ENCODE measurements around the gene PERM1.
A peak's percentile ranks its signal among the peaks of the same experiment; 100 is the strongest.
"Not testable (repeated sequence)": the region's sequence is repeated elsewhere in the genome, so short reads cannot be mapped to it uniquely, and the experiment has no call there.

Gene PERM1

DNA sequence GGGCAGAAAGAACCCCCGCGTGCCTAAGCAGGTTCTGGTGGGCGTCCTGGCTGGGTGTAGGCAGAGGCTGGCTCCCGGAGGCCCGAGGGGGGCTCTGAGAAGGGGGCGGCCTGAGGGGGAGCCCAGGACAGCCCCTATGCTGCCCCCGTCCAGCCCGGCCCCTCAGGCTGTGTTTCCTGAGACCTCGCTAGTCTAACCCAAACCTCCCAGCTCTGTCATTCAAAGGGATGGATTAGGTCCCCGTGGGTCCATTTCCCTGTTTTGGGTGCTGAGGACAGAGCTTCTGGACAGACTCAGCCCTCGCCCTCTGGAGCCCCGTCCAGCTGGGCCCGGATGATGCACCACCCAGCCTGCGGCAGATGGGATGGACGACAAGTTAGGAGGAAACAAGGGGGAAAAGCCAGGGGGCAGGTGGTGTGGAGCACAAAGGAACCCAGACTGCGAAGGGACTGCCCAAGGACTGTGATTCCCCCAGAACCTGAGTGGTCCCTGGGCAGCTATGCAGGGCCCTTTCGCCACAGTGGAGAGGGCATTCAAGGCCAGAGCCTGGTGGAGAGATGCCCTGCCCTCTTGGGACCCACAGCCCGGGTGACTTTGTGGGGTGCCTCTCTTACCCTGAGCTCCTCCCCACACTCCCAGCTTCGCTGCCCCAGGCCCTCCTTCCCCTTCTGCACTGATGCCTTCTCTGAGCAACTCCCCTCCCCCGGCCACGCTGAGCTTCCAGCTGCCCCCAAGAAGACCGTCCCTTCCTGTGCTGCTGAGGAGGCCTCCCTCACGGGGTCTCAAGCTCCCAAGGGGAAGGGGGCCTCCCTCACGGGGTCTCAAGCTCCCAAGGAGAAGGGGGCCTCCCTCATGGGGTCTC, 15.2 kb upstream of the PERM1 start:
- no peak for DNase-seq

DNA sequence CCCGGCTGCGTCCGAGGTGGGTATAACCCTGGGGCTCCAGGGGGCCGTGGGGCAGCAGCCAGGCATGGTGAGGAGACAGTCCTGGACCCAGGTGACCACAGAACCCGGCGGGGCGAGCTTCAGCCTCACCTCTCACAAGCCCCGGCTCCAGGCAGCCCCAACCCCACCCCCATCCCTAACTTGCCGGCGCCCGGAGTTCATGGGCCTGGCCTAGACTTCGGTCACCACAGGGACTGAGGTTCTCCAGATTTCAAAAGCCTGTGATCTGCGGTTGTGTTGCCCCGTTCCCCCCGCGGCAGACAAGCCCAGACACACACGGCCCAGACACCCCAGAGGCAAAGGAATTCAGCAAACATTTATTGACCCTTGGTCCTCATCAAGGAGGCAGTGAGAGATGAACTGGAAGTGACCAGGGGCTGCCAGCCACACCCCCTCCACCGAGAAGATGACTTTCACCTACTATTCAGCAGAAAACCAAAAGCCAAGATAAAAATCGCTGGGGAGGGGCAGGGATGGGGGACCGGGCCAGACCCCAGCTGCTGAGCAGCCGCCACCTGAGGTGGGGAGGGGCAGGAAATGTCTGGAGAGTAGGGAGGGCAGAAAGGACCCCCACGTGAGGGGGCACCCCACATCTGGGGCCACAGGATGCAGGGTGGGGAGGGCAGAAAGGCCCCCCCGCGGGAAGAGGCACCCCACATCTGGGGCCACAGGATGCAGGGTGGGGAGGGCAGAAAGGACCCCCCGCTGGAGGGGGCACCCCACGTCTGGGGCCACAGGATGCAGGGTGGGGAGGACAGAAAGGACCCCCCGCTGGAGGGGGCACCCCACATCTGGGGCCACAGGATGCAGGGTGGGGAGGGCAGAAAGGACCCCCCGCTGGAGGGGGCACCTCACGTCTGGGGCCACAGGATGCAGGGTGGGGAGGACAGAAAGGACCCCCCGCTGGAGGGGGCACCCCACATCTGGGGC, 14.1 kb upstream of the PERM1 start:
- no peak for DNase-seq

- not testable (repeated sequence) for DNase-seq
These were observed 12.7 kb upstream of the PERM1 start for GRCh38 chr1:994546-994945.

DNA sequence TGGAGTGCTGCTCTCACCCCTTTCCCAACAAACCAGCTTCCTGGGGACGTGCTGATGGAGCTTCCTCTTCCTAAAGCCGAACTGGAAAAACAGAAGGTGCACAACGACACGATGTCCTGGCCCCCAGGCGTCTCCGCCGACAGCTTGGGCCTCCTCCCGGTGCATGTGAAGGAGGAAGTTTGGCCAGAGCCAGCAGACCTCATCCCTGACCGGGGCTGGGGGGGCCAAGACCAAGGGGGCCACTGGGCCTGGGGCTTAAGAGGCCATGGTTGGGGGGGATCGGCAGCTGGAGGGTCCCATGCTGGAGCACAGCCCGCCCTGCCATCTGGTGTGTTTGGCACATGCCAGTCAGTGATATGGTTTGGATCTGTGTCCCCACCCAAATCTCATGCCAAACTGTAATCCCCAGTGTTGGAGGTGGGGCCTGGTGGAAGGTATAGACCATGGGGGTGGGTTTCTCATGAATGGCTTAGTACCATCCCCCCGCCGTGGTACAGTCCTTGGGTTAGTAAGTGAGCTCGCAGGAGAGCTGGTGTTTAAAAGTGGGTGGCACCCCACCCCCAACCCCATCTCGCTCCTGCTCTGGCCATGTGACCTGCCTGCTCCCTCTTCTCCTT, 11.6 kb upstream of the PERM1 start:
- DNase-seq, result no peak

GRCh38 chr1:992362-992761, 10.5 kb upstream of the PERM1 start:
- no peak for DNase-seq

DNA sequence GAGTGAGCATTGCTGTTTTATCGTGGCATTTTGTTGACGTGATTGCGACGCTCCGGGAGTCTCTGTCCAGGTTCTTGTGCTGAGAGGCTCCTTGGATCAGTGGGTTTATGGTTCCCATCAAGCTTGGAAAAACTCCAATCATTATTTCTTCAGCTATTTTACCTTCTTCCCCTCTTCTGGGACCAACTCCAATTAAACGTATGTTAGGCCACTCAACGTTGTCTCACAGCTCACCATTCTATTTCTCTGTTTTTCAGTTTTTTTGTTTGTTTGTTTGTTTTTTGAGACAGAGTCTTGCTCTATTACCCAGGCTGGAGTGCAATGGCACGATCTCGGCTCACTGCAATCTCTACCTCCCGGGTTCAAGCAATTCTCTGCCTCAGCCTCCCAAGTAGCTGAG, 10.0 kb upstream of the PERM1 start:
- DNase-seq, result no peak

- not testable (repeated sequence) for DNase-seq
These were observed 9.4 kb upstream of the PERM1 start for GRCh38 chr1:991275-991674.

- DNase-seq, result not testable (repeated sequence)
These were observed 6.2 kb upstream of the PERM1 start for GRCh38 chr1:988061-988460.

DNA sequence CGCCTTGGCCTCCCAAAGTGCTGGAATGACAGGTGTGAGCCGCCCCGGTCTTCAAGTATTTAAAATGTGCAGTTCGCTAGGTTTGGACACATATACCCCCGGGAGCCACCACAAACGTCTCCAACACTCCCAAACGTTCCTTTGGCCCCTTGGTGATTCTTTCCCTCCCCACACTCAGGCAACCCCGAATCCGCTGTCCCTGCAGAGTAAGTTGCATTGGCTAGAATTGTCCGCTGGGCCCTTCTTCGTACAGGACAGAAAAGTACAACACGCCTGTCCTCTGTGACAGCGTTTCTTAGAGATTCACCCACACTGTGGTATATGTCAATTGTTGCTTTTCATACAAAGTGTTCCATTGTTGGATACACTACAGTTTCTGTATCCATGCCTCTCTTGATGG, 3.2 kb upstream of the PERM1 start:
- DNase-seq, result no peak

DNA sequence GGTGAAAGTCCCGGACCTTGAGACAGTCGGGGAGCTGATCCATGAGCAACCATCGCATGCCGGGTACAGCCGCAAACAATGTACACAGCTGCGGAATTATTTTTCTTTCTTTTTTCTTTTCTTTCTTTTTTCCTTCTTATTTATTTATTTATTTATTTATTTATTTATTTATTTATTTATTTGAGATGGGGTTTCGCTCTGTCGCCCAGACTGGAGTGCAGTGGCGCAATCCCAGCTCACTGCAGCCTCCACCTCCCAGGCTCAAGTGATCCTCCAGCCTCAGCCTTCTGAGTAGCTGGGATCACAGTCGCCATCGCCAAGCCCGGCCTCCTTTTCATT, 2.6 kb upstream of the PERM1 start:
- DNase-seq, result no peak

- peak; percentile 52 for DNase-seq
These were observed 2.0 kb upstream of the PERM1 start for GRCh38 chr1:983798-984475.

GRCh38 chr1:982765-983436, 1.0 kb upstream of the PERM1 start:
- no peak for DNase-seq

DNA sequence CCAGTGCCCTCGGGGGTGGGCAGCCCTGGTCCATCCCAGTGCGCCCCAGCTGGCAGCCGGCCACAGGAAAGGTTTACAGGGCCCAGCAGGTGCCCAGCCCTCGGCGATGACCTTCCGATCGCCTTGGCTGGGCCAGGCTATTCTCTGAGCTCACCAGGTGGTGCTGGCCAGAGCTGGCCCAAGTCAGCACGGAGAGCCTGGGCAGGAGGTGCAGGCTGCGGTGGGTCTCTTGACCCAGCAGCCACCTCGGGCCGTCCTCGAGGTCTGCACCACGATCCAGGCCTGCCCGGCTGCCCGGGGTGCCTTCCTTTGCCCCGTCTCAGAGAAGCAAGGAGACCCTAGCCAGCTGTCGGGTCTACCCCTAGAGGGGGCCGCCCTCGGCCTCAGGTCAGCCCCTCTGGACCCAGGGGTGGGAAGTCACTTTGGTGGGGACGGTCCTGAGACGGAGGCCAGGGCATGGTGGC, 370 bp downstream of the PERM1 start:
- DNase-seq, result no peak

DNA sequence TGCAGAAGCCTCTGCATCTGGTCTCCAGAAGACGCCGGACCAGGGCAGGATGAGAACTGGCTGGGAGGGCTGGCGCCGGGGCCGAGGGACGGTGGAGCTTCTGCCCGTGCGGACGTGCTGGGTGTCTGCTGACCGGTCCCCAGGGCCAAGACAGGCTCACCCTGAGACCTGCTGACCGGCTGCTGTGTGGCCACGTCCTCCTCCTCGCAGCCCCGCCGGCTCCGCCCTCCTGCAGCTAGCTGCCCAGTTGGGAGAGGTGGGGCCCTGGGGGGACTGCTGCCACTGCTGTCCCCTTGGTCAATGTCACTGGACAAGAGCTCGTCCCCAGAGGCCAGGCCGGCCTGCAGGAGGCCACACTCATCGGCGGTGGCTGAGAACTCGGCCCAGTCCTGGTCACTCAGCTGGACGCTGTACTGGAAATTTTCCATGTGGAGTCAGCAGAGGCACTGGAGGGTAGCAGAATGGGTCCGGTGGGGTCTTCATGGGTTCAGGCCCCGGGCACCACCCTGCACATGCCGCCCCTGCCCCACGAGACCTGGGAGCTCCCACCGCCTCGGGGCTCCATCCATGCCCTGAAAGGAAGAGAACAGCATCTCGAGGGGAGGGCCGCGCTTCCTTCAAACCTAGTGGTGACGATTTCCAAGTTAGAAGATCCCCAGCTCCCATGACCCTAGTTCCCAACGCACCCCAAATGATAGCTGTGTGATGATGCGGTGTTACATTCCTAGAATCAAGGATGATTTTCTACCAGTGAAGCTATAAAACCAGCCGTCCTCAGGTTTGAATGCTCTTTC, 1.1 kb downstream of the PERM1 start:
- no peak for DNase-seq

DNA sequence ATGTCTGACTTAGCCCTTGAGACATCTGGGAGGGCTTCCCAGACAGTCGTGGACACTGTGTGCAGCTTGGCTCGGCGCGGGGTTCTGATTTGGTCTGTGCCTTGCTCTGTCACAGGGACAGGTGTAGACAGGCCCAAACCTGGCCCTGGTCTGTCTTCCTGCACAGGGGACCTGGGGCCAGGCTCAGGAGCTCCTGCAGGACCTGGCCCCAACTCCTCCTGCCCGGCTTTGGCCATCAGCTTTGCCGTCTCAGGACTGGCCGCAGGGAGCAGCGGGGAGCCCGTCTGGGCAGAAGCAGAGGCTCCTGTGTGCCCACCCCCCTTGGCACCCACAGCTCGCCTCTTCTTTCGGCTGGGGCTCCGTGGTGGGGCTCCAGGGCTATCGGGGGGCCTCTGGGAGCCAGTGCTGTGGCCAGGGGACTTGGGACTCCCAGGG, 1.7 kb downstream of the PERM1 start:
- no peak for DNase-seq

DNA sequence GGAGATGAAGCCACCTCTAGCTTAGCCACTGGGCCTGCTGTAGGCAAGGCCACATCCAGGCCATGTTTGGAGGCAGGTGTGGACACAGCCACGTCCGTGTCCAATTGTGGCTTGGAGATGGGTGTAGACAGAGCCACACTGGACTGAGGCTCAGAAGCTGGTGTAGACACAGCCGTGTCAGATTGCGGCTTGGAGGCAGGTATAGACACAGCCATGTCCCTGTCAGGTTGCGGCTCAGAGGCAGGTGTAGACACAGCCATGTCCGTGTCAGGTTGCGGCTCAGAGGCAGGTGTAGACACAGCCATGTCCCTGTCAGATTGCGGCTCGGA, 2.2 kb downstream of the PERM1 start:
- no peak for DNase-seq

DNA sequence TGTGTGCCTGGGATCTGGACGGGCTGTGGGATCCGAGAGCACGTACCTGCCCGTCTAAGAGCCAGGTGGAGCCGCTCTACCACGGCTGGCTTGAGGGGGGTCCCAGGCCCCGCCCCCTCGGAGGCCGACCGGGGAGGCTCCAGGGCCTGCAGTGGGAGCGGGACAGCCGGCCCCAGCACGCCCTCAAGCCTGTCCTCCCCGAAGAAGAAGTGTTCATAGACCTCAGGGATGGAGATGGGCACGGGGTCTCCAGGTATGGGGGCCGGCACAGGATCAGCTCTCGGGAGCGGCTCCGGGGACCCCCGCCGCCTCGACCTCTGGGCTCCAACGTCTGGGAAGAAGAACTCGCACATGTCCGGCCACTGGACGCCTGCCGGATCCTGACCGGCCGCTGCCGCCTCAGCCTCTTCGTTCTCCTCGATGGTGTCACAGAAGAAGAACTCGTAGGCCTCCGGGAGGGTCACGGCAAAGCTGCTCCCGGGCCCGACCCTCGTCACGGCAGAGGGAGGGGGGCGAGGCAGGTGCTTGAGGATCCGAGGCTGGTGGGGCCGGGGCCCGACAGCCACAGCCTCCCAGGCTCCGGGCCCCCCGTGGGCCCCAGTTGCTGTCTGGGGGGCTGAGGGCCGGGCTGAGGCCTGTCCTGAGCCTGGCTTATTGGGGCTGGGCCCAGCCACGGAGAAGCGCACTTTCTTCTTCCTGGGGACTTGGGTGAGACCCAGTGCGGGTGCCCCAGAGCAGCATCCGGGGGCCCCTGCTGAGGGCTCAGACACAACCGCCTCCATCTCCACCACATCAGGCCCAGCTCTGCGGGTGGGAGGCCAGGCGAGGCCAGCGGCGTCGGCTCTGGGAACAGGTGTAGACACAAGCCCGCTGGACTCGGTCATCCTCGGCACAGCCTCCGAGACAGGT, 2.8 kb downstream of the PERM1 start:
- DNase-seq, result no peak

- no peak for DNase-seq
These were observed 3.6 kb downstream of the PERM1 start for GRCh38 chr1:978069-978834.

DNA sequence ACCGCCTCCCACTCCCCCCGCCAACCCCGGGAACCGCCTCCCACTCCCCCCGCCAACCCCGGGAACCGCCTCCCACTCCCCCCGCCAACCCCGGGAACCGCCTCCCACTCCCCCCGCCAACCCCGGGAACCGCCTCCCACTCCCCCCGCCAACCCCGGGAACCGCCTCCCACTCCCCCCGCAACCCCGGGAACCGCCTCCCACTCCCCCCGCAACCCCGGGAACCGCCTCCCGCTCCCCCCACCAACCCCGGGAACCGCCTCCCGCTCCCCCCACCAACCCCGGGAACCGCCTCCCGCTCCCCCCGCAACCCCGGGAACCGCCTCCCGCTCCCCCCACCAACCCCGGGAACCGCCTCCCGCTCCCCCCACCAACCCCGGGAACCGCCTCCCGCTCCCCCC, 5.1 kb downstream of the PERM1 start:
- DNase-seq, result not testable (repeated sequence)

All from activated T-cell treated with anti-CD3 and anti-CD28 coated beads for 4 hours (primary cell).